HEK293 (cell line): Measurements from ENCODE around the gene NHLH1.

Experiments used
- CTCF ChIA-PET: fragments of 350-600 bp; formaldehyde crosslinking; extraction: SDS; loops from one replicate; lab custom pipeline; 2021; ENCODE audit warnings: antibody characterized with exemption; lab: Yijun Ruan, JAX
- POLR2A ChIA-PET: fragments of 300-600 bp; formaldehyde crosslinking; extraction: SDS; loops from one replicate; lab custom pipeline; 2020; ENCODE audit warnings: antibody characterized with exemption, inconsistent platforms; lab: Yijun Ruan, JAX
- H3K27ac ChIP-seq: fragments of 200-500 bp; sonication (Bioruptor generic); 2 replicates; pipeline ENCODE4 v1.5.1; 2014; ENCODE audit warnings: low read depth, low read length, control low read depth, inconsistent platforms; ENCODE audit errors: extremely low read depth
- H3K36me3 ChIP-seq, 2 experiments: fragments of 200-500 bp in 1 of 2; sonication (Bioruptor generic) in 1 of 2; 1 replicate in 1 of 2; 2 replicates in 1 of 2; pipeline ENCODE4 v1.5.1; 2014 to 2017; ENCODE audit warnings: inconsistent platforms in 2 of 2, low read length in 2 of 2; ENCODE audit not compliant: control insufficient read depth in 2 of 2, insufficient read depth in 1 of 2
- H3K4me1 ChIP-seq: fragments of 200-500 bp; sonication (Bioruptor generic); 2 replicates; pipeline ENCODE4 v1.5.1; 2014; ENCODE audit warnings: mild to moderate bottlenecking, low read length, inconsistent platforms; ENCODE audit not compliant: control insufficient read depth, insufficient read depth
- H3K4me3 ChIP-seq: 2 replicates; pipeline ENCODE4 v1.5.1; 2011; ENCODE audit warnings: low read depth, mild to moderate bottlenecking, control low read depth, low read length, moderate library complexity
- H3K9me3 ChIP-seq: fragments of 200-500 bp; sonication (Bioruptor generic); 2 replicates; pipeline ENCODE4 v1.5.1; 2014; ENCODE audit warnings: low read depth, low read length, inconsistent platforms; ENCODE audit not compliant: control insufficient read depth, insufficient read depth
- EGR2 ChIP-seq: fragments of 450-650 bp; formaldehyde crosslinking; IDR thresholded peaks from 2 replicates; pipeline ENCODE4 v1.5.1; 2016; ENCODE audit warnings: low read depth, missing biosample characterization, missing genetic modification characterization
- GFI1B ChIP-seq: fragments of 450-650 bp; formaldehyde crosslinking; IDR thresholded peaks from 2 replicates; pipeline ENCODE4 v1.5.1; 2016; ENCODE audit warnings: missing biosample characterization, missing genetic modification characterization
- PRDM10 ChIP-seq: fragments of 450-650 bp; formaldehyde crosslinking; IDR thresholded peaks from 2 replicates; pipeline ENCODE4 v1.5.1; 2016; ENCODE audit warnings: missing biosample characterization, missing genetic modification characterization
- SCRT1 ChIP-seq: fragments of 450-650 bp; formaldehyde crosslinking; IDR thresholded peaks from 2 replicates; pipeline ENCODE4 v1.5.1; 2016; ENCODE audit warnings: missing biosample characterization, missing genetic modification characterization, borderline replicate concordance
- SCRT2 ChIP-seq: fragments of 450-650 bp; formaldehyde crosslinking; IDR thresholded peaks from 2 replicates; pipeline ENCODE4 v1.5.1; 2016; ENCODE audit warnings: missing biosample characterization, missing genetic modification characterization
- SP2 ChIP-seq: fragments of 450-650 bp; formaldehyde crosslinking; IDR thresholded peaks from 2 replicates; pipeline ENCODE4 v1.5.1; 2016; ENCODE audit warnings: missing biosample characterization, missing genetic modification characterization
- ZFHX2 ChIP-seq: fragments of 450-650 bp; formaldehyde crosslinking; conservative IDR thresholded peaks from 2 replicates; pipeline ENCODE4 v1.5.1; 2016; ENCODE audit warnings: missing biosample characterization, missing genetic modification characterization
- ZNF133 ChIP-seq: fragments of 450-650 bp; formaldehyde crosslinking; IDR thresholded peaks from 2 replicates; pipeline ENCODE4 v1.5.1; 2016; ENCODE audit warnings: missing biosample characterization, missing genetic modification characterization
- ZNF266 ChIP-seq: fragments of 450-650 bp; formaldehyde crosslinking; IDR thresholded peaks from 2 replicates; pipeline ENCODE4 v1.5.1; 2016; ENCODE audit warnings: missing biosample characterization, missing genetic modification characterization, low read depth
- ZNF341 ChIP-seq: fragments of 450-650 bp; formaldehyde crosslinking; IDR thresholded peaks from 2 replicates; pipeline ENCODE4; 2016; ENCODE audit warnings: low read depth, missing biosample characterization, missing genetic modification characterization
- ZNF600 ChIP-seq: fragments of 450-650 bp; formaldehyde crosslinking; IDR thresholded peaks from 2 replicates; pipeline ENCODE4 v1.5.1; 2016; ENCODE audit warnings: missing biosample characterization, missing genetic modification characterization
- ZNF621 ChIP-seq: fragments of 450-650 bp; formaldehyde crosslinking; IDR thresholded peaks from 2 replicates; pipeline ENCODE4 v1.5.1; 2017; ENCODE audit warnings: missing biosample characterization, missing genetic modification characterization
- ZNF692 ChIP-seq: fragments of 450-650 bp; formaldehyde crosslinking; IDR thresholded peaks from 2 replicates; pipeline ENCODE4 v1.5.1; 2016; ENCODE audit warnings: missing biosample characterization, missing genetic modification characterization
- ZNF704 ChIP-seq: fragments of 450-650 bp; formaldehyde crosslinking; IDR thresholded peaks from 2 replicates; pipeline ENCODE4 v1.5.1; 2016; ENCODE audit warnings: missing biosample characterization, missing genetic modification characterization
- ZNF777 ChIP-seq: fragments of 450-650 bp; formaldehyde crosslinking; IDR thresholded peaks from 2 replicates; pipeline ENCODE4 v1.5.1; 2017; ENCODE audit warnings: missing biosample characterization, missing genetic modification characterization, borderline replicate concordance
- ZSCAN16 ChIP-seq: fragments of 450-650 bp; formaldehyde crosslinking; IDR thresholded peaks from 2 replicates; pipeline ENCODE4 v1.5.1; 2016; ENCODE audit warnings: missing biosample characterization, missing genetic modification characterization
- ZSCAN5A ChIP-seq: fragments of 450-650 bp; formaldehyde crosslinking; IDR thresholded peaks from 2 replicates; pipeline ENCODE4 v1.5.1; 2016; ENCODE audit warnings: missing biosample characterization, missing genetic modification characterization

NHLH1 gene

GRCh38 chr1:160410406-160411005, 43.6 kb downstream of the NHLH1 start:
- Histone ChIP-seq H3K27ac (no peak overlapping the region), H3K9me3 (no peaks in the 10 kb centered on the region)
- TF ChIP-seq ZSCAN5A (no peak), ZNF621 (tag by site-specific recombination) (no peak), EGR2 (tag by site-specific recombination) (0 out of 2 replicates have a peak, but pooled peaks have one; percentile 31), ZNF692 (tag by site-specific recombination) (peak; percentile 48; the same call in 1 of the 2 replicates), ZSCAN16 (tag by site-specific recombination) (no peak), ZFHX2 (tag by site-specific recombination) (peak; percentile 50)
- TF ChIP-seq, all 188 proteins: peak for 3
- no peaks in the 10 kb centered on the region for H3K4me1 ChIP-seq
- no peaks in the 10 kb centered on the region for H3K36me3 ChIP-seq
- no peak overlapping the region for H3K4me3 ChIP-seq
- POLR2A ChIA-PET = no interaction called here
- CTCF ChIA-PET = interaction anchor here (0.7 to 4.0 kb wide), 3 partner anchors 33 to 323 kb away, joined by 3 to 15 read pairs (median 5); no protein-coding TSS in a partner anchor

GRCh38 chr1:160411271-160412027, 44.6 kb downstream of the NHLH1 start:
- Histone ChIP-seq H3K4me3 (no peak overlapping the region), H3K27ac (no peak overlapping the region), H3K4me1 (no peaks in the 10 kb centered on the region), H3K9me3 (no peaks in the 10 kb centered on the region), H3K36me3 (peaks cover 0 to under 1% of the 10 kb centered on the region in 2 experiments; a peak in 1 of 3 replicates)
- TF ChIP-seq ZNF266 (no peak), ZNF341 (0 out of 2 replicates have a peak, but pooled peaks have one; percentile 48), ZNF777 (tag by site-specific recombination) (no peak), SCRT2 (tag by site-specific recombination) (peak; percentile 82), SP2 (tag by site-specific recombination) (no peak), ZNF600 (tag by site-specific recombination) (no peak), ZNF133 (no peak), ZNF704 (tag by site-specific recombination) (no peak), SCRT1 (tag by site-specific recombination) (0 out of 2 replicates have a peak, but pooled peaks have one; percentile 15), GFI1B (tag by site-specific recombination) (no peak)
- ChIA-PET CTCF (interaction anchor here (0.6 to 4.0 kb wide), 7 partner anchors 10 to 1452 kb away, joined by 3 to 15 read pairs (median 3); no protein-coding TSS in a partner anchor), POLR2A (no interaction called here)

GRCh38 chr1:160412028-160412362, 45.1 kb downstream of the NHLH1 start:
- CTCF ChIA-PET = interaction anchor here (0.6 to 4.0 kb wide), 5 partner anchors 9 to 1451 kb away, joined by 3 to 15 read pairs (median 3); no protein-coding TSS in a partner anchor
- POLR2A ChIA-PET = no interaction called here
- Histone ChIP-seq H3K4me1 (no peaks in the 10 kb centered on the region), H3K27ac (no peak overlapping the region), H3K9me3 (no peaks in the 10 kb centered on the region), H3K4me3 (no peak overlapping the region), H3K36me3 (peaks cover 0 to 6% of the 10 kb centered on the region in 2 experiments; a peak in 1 of 3 replicates)
- TF ChIP-seq PRDM10 (tag by site-specific recombination) = no peak
